K562 (cell line): ENCODE measurements around the gene TUBG2. TPM values are rescaled to one million over a fixed set of nuclear protein-coding genes. Genes with fewer than 3 reads are reported as not detected.

ENCODE experiments used
- BRD9 ChIP-seq: fragments of 450-650 bp; IDR thresholded peaks from 2 replicates; pipeline ENCODE4 v1.6.1; 2018; ENCODE audit warnings: low read depth; ENCODE audit not compliant: partially characterized antibody
- GATA2 ChIP-seq: sonication (generic); formaldehyde crosslinking; IDR thresholded peaks from 2 replicates; pipeline ENCODE4 v1.4.0; 2020; ENCODE audit warnings: mild to moderate bottlenecking, missing genetic modification reagents
- KDM4B ChIP-seq, 2 experiments: fragments of 450-650 bp in 1 of 2; sonication (generic) in 1 of 2; IDR thresholded peaks; 2 replicates each; pipeline ENCODE4 v1.6.1; 2016 to 2017; ENCODE audit warnings: borderline replicate concordance in 2 of 2, antibody characterized with exemption in 1 of 2, low read depth in 1 of 2, mild to moderate bottlenecking in 1 of 2
- RNF2 ChIP-seq: sonication (generic); IDR thresholded peaks from 2 replicates; pipeline ENCODE4 v1.6.1; 2016
- SMAD4 ChIP-seq: fragments of 250-450 bp; sonication (Bioruptor Pico); conservative IDR thresholded peaks from 2 replicates; pipeline ENCODE4 v1.8.0; 2021; ENCODE audit warnings: inconsistent platforms, mild to moderate bottlenecking, moderate library complexity
- TAF7 ChIP-seq: fragments of 450-650 bp; IDR thresholded peaks from 2 replicates; pipeline ENCODE4 v1.6.1; 2016; ENCODE audit warnings: missing genetic modification characterization, missing compliant biosample characterization
- TCFL5 ChIP-seq: fragments of 250-450 bp; sonication (Bioruptor Pico); conservative IDR thresholded peaks from 2 replicates; pipeline ENCODE4 v1.6.1; 2021; ENCODE audit warnings: mild to moderate bottlenecking, moderate library complexity, matching md5 sums
- THAP12 ChIP-seq: fragments of 250-450 bp; sonication (Bioruptor Pico); IDR thresholded peaks from 2 replicates; pipeline ENCODE4 v1.9.0; 2021; ENCODE audit warnings: mild to moderate bottlenecking, inconsistent platforms
- XRCC5 ChIP-seq: fragments of 200-400 bp; formaldehyde crosslinking; IDR thresholded peaks from 2 replicates; pipeline ENCODE4 v1.6.1; 2017; ENCODE audit warnings: low read depth, mild to moderate bottlenecking, low read length
- ZC3H11A ChIP-seq: IDR thresholded peaks from 2 replicates; pipeline ENCODE4 v1.6.1; 2012; ENCODE audit warnings: low read depth, low read length, improper control_type of control experiment
- ZNF263 ChIP-seq: sonication (generic); formaldehyde crosslinking; IDR thresholded peaks from 2 replicates; pipeline ENCODE4 v1.8.0; 2022; ENCODE audit warnings: mild to moderate bottlenecking, missing genetic modification reagents, borderline replicate concordance
- ZNF318 ChIP-seq, 2 experiments: fragments of 450-650 bp; IDR thresholded peaks; 2 replicates each; pipeline ENCODE4 v1.6.1; 2016; ENCODE audit warnings: mild to moderate bottlenecking in 2 of 2, borderline replicate concordance in 1 of 2, low read depth in 1 of 2, moderate library complexity in 1 of 2
- polyA plus RNA-seq, 8 experiments: library from polyadenylated mRNA; depleted of rRNA in 4 of 8; stranded (reverse) in 5 of 8; unstranded in 3 of 8; fragments of >200 nt; fragmentation: Nextera tagmentation in 2 of 8; fragmentation: Illumina TruSeq in 1 of 8; extraction: Ambion mirVana in 2 of 8; extraction: Trizol in 1 of 8; gene quantifications; 2 replicates each; pipeline versions ENCODE4 v1.2.1 to v1.2.3, GENCODE V29; 2011 to 2014; ENCODE audit warnings: inconsistent platforms in 1 of 8, missing spikeins in 1 of 8
- total RNA-seq, 7 experiments: library from RNA; depleted of rRNA in 6 of 7; stranded (reverse); fragments of >200 nt in 6 of 7; fragmentation: Illumina TruSeq in 2 of 7; extraction: Trizol in 2 of 7; gene quantifications; 2 replicates each; pipeline versions ENCODE4 v1.2.1 to v1.2.3, GENCODE V29; 2011 to 2021; ENCODE audit warnings: low replicate concordance in 1 of 7
- TF ChIP-seq, protein P1 (sequence below), 3 experiments: fragments of 200-800 bp in 1 of 3; fragments of 250-450 bp in 1 of 3; fragments of 450-650 bp in 1 of 3; sonication (Bioruptor Pico) in 1 of 3; sonication (Bioruptor generic) in 1 of 3; formaldehyde crosslinking in 1 of 3; IDR thresholded peaks; 2 replicates each; pipeline versions ENCODE4 v1.6.1 to v1.8.0; 2016 to 2022; ENCODE audit warnings: mild to moderate bottlenecking in 2 of 3, missing genetic modification characterization in 2 of 3, missing compliant biosample characterization in 1 of 3, moderate library complexity in 1 of 3

The TUBG2 gene
- total and polyA plus RNA-seq, 9 of the 15 experiments (the other 6 are each of a cell fraction or from before 2014, with no cell fraction given): 0.09 to 0.80 (median 0.24) TPM; not detected in 2

DNA sequence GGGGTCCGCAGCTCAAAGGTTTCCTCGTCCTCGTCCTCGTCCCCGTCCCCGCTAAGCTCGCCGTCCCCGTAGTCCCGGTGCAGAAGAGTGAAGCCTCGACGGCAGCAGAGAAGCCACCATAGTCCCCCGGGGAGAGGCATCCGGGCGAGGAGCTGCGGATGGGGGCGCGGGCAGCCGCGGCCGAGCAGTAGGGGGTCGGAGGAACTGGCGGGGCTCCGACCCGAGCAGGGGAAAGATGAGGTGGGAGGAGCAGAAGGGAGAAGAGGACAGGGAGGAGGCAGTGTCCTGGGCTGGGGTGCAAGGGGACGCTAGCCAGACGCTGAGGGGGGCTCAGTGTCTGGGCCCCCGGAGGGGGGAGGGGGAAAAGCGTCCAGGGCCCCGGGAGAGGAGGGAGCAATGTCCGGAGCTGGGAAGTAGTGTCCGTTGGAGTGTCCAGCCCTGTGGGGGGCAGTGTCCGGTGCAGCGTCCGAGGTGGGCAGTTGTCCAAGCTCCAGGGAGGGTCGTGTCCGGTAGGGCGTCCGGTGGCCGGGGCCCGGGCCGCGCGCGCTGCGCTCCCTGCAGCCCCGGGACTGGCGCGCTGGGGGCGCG is 17.4 kb downstream of the TUBG2 start, which contains the start of gene PLEKHH3 (continued):
- peak; percentile 87; the same call in 1 of the 2 replicates for TF ChIP-seq THAP12 (CRISPR knock-in tag)
- TF ChIP-seq ZNF263 (CRISPR knock-in tag): peak; percentile 23; the same call in 1 of the 2 replicates
- TF ChIP-seq TCFL5 (CRISPR knock-in tag): no peak
- no peak for TF ChIP-seq GATA2 (CRISPR knock-in tag)
- no peak for TF ChIP-seq XRCC5
- no peak for TF ChIP-seq ZNF318 (IDR thresholded peaks at IDR 0.05; ENCODE audit: borderline replicate concordance in 1 of 2, low read depth in 1 of 2)
- peak; percentile 70 for TF ChIP-seq SMAD4 (CRISPR knock-in tag)
- TF ChIP-seq TAF7 (tag): no peak
- TF ChIP-seq RNF2: 0 out of 2 replicates have a peak, but pooled peaks have one; percentile 16
- TF ChIP-seq BRD9: peak; percentile 46
- TF ChIP-seq, protein P1, sequence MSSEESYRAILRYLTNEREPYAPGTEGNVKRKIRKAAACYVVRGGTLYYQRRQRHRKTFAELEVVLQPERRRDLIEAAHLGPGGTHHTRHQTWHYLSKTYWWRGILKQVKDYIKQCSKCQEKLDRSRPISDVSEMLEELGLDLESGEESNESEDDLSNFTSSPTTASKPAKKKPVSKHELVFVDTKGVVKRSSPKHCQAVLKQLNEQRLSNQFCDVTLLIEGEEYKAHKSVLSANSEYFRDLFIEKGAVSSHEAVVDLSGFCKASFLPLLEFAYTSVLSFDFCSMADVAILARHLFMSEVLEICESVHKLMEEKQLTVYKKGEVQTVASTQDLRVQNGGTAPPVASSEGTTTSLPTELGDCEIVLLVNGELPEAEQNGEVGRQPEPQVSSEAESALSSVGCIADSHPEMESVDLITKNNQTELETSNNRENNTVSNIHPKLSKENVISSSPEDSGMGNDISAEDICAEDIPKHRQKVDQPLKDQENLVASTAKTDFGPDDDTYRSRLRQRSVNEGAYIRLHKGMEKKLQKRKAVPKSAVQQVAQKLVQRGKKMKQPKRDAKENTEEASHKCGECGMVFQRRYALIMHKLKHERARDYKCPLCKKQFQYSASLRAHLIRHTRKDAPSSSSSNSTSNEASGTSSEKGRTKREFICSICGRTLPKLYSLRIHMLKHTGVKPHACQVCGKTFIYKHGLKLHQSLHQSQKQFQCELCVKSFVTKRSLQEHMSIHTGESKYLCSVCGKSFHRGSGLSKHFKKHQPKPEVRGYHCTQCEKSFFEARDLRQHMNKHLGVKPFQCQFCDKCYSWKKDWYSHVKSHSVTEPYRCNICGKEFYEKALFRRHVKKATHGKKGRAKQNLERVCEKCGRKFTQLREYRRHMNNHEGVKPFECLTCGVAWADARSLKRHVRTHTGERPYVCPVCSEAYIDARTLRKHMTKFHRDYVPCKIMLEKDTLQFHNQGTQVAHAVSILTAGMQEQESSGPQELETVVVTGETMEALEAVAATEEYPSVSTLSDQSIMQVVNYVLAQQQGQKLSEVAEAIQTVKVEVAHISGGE (CRISPR knock-in tag; IDR thresholded peaks at IDR 0.05): no peak
- no peak for TF ChIP-seq ZC3H11A
- peak in 1 of 2 experiments; percentile 26; a peak in 1 of 4 replicates for TF ChIP-seq KDM4B (IDR thresholded peaks at IDR 0.05; ENCODE audit: borderline replicate concordance in 2 of 2, low read depth in 1 of 2)
